ENCODE data around the gene KRTAP5-2.

DNA sequence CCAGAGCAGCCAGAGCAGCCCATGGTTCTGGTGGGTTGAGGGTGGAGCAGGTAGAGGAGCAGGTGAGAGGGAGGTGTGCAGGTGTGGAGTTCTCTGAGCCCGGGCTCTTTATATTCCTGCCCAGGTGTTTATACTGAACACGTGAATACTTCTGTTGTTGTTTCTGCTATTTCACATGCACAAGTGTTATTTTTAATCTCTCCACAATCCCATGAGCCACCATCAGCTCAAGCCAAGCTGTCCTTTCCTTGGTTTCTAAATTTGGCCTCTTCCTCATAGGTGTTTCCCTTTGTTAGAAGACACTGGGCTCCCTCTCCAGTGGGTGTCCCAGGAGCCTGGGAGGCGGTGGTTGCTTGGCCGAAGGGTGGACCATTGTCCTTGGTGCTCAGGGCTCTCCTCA is 10.3 kb upstream of the KRTAP5-2 start, which contains the start of gene KRTAP5-3:
- TF ChIP-seq, protein P1, sequence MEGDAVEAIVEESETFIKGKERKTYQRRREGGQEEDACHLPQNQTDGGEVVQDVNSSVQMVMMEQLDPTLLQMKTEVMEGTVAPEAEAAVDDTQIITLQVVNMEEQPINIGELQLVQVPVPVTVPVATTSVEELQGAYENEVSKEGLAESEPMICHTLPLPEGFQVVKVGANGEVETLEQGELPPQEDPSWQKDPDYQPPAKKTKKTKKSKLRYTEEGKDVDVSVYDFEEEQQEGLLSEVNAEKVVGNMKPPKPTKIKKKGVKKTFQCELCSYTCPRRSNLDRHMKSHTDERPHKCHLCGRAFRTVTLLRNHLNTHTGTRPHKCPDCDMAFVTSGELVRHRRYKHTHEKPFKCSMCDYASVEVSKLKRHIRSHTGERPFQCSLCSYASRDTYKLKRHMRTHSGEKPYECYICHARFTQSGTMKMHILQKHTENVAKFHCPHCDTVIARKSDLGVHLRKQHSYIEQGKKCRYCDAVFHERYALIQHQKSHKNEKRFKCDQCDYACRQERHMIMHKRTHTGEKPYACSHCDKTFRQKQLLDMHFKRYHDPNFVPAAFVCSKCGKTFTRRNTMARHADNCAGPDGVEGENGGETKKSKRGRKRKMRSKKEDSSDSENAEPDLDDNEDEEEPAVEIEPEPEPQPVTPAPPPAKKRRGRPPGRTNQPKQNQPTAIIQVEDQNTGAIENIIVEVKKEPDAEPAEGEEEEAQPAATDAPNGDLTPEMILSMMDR (IDR thresholded peaks at IDR 0.05) = no peak
- no peak for TF ChIP-seq POLR2A (IDR thresholded peaks at IDR 0.05)
